Uterus (tissue), 2 donors: Measurements from ENCODE around the gene UBASH3B.

Experiments used
- CTCF ChIP-seq, 4 experiments: fragments of 200-600 bp in 2 of 4; fragments of 450-650 bp in 2 of 4; sonication (generic) in 2 of 4; IDR thresholded peaks; one replicate each; pipeline ENCODE4 v1.5.1; 2016 to 2019; ENCODE audit warnings: antibody characterized with exemption in 4 of 4, mild to moderate bottlenecking in 2 of 4, moderate library complexity in 1 of 4
- POLR2A ChIP-seq, 2 donors: fragments of 450-650 bp; IDR thresholded peaks; one replicate each; pipeline ENCODE4 v1.6.1; 2016; ENCODE audit warnings: antibody characterized with exemption in 2 of 2, mild to moderate bottlenecking in 1 of 2, moderate library complexity in 1 of 2

GRCh38 chr11:122633219-122633829, 22.2 kb upstream of the UBASH3B start:
- TF ChIP-seq CTCF (IDR thresholded peaks at IDR 0.05) (peak in 3 of 4 experiments; percentile 17 to 46 (median 45)), POLR2A (IDR thresholded peaks at IDR 0.05) (no peak)
